Progenitor cell of endocrine pancreas (in vitro differentiated cells): Measurements from ENCODE around the gene C17orf67. TPM values are rescaled to one million over a fixed set of nuclear protein-coding genes. Genes with fewer than 3 reads are reported as not detected.

Experiments
- DNase-seq: peaks from one replicate; pipeline ENCODE4 v3.0.0; 2021; ENCODE audit warnings: low spot score; ENCODE audit not compliant: unreplicated experiment
- H3K27ac Mint-ChIP-seq: 2 replicates; pipeline ENCODE4 v1.8.0; 2021; ENCODE audit warnings: mild to moderate bottlenecking, moderate library complexity, mixed read lengths
- H3K27me3 Mint-ChIP-seq: 2 replicates; pipeline ENCODE4 v1.8.0; 2021; ENCODE audit warnings: mixed read lengths
- H3K36me3 Mint-ChIP-seq: 2 replicates; pipeline ENCODE4 v1.8.0; 2022; ENCODE audit warnings: mixed read lengths; ENCODE audit not compliant: insufficient read depth
- H3K4me1 Mint-ChIP-seq: 2 replicates; pipeline ENCODE4 v1.8.0; 2021; ENCODE audit warnings: low read depth, mixed read lengths
- H3K4me3 Mint-ChIP-seq: 2 replicates; pipeline ENCODE4 v1.8.0; 2021; ENCODE audit warnings: low read depth, mild to moderate bottlenecking, moderate library complexity, mixed read lengths
- H3K9me3 Mint-ChIP-seq: 2 replicates; pipeline ENCODE4 v1.8.0; 2021; ENCODE audit warnings: low read depth, mixed read lengths
- total RNA-seq: library from RNA; stranded (reverse); gene quantifications from 2 replicates; pipeline ENCODE4 v1.2.1, GENCODE V29; 2021
- TF ChIP-seq, protein P1 (sequence below): fragments of 200-600 bp; sonication (generic); IDR thresholded peaks from one replicate; pipeline ENCODE4 v1.5.0; 2021; ENCODE audit warnings: antibody characterized with exemption, mild to moderate bottlenecking; ENCODE audit not compliant: unreplicated experiment

The C17orf67 gene
- total RNA-seq, 1 donor from 2014 or later: 0.65 TPM

DNA sequence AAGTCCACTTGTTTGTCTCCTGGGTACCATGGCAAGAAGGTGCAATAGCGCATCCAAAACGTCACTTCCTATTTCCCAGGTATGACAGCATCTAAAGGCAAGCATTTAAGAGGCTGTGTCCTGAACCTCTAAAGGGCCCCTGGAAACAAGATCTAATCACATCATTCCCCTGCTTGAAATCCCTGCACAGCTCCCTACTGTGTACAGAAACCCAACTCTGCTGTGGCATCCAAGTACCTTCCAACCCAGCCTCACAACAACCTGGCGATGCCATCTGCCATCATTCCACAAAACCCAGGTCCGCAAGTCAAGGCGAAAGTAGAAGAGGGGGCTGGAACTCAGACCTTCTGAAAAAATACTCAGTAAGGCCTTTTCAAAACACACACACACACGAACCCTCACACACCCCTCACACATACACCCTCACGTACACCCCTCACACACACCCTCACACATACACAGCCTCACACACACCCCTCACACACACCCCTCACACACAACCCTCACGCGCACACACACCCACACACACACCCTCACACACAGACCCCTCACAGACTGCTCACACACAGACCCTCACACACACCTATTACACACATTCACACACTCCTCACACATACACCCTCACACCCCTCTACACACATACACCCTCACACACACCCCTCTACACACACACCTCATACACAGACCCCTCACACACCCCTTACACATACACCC is 24.5 kb downstream of the C17orf67 start:
- no peak for DNase-seq
- Mint-ChIP-seq H3K36me3 (no peaks in the 10 kb centered on the region), H3K9me3 (no peaks in the 10 kb centered on the region), H3K4me1 (peaks cover 6% of the 10 kb centered on the region), H3K4me3 (no peak overlapping the region), H3K27ac (no peak overlapping the region), H3K27me3 (peaks cover 18% of the 10 kb centered on the region)
- TF ChIP-seq, protein P1, sequence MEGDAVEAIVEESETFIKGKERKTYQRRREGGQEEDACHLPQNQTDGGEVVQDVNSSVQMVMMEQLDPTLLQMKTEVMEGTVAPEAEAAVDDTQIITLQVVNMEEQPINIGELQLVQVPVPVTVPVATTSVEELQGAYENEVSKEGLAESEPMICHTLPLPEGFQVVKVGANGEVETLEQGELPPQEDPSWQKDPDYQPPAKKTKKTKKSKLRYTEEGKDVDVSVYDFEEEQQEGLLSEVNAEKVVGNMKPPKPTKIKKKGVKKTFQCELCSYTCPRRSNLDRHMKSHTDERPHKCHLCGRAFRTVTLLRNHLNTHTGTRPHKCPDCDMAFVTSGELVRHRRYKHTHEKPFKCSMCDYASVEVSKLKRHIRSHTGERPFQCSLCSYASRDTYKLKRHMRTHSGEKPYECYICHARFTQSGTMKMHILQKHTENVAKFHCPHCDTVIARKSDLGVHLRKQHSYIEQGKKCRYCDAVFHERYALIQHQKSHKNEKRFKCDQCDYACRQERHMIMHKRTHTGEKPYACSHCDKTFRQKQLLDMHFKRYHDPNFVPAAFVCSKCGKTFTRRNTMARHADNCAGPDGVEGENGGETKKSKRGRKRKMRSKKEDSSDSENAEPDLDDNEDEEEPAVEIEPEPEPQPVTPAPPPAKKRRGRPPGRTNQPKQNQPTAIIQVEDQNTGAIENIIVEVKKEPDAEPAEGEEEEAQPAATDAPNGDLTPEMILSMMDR: no peak

DNA sequence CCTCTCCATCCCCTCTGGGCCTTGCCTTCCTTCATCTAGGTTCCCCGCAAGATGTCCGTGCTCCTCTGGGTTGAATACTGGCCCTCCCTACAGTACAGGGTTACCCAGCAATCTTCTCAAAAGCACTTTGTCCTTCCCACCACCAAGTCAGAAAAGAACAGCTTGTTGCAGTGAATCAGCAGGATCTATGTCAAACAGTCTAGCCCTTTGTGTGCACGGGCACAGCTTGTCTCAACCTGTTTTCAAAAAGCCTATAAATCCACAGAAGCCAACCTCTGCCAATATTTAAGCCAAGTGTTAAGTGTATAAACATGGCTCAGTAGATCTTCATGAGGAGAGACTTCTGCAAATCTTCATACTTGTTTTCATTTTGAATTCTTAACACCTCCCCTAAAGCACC is 25.2 kb downstream of the C17orf67 start:
- Mint-ChIP-seq H3K9me3 (no peaks in the 10 kb centered on the region), H3K4me1 (peaks cover 6% of the 10 kb centered on the region), H3K36me3 (no peaks in the 10 kb centered on the region), H3K27ac (no peak overlapping the region), H3K27me3 (peaks cover 14% of the 10 kb centered on the region), H3K4me3 (no peak overlapping the region)
- no peak for DNase-seq
- TF ChIP-seq, protein P1: no peak

DNA sequence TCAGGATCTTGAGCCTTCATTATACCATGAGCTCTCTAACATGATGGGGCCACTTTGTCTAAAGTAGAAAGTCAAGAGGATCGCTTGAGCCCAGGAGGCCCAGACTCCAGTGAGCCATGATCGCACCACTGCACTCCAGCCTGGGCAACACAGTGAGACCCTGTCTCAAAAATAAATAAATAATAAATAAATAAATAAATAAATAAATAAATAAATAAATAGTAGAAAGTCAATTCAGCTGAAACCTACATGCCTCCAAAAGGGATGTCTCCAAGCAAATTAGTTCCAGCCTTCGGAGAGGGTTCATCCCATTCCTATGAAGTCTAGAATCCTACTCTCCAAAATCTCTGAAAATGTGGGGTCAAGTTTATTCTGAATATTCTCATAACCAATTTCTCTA is 26.0 kb downstream of the C17orf67 start:
- Mint-ChIP-seq H3K27ac (no peak overlapping the region), H3K27me3 (peaks cover 10% of the 10 kb centered on the region), H3K4me3 (no peak overlapping the region), H3K36me3 (no peaks in the 10 kb centered on the region), H3K9me3 (no peaks in the 10 kb centered on the region), H3K4me1 (peaks cover 6% of the 10 kb centered on the region)
- no peak for DNase-seq
- TF ChIP-seq, protein P1: no peak

DNA sequence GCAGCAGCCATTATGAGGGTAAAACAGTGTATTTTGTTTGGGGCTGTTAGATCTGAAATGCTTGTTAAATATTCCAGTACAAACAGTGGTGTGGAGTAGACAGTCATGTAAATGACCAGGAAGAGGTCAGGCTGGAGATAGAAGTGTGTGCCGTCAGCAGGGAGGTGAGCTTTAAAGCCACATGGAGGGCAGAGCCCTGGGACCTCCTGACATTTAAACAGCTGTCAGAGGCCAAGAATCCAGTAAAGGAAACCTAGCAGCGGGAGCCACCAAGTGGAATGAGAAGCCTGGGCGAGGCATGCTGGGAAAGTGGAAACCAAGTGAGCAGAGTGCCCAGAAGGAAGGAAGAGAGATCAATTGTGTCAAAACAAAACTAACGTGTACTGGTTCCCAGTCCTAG is 26.8 kb downstream of the C17orf67 start:
- Mint-ChIP-seq H3K36me3 (no peaks in the 10 kb centered on the region), H3K9me3 (no peaks in the 10 kb centered on the region)
- TF ChIP-seq, protein P1: no peak

DNA sequence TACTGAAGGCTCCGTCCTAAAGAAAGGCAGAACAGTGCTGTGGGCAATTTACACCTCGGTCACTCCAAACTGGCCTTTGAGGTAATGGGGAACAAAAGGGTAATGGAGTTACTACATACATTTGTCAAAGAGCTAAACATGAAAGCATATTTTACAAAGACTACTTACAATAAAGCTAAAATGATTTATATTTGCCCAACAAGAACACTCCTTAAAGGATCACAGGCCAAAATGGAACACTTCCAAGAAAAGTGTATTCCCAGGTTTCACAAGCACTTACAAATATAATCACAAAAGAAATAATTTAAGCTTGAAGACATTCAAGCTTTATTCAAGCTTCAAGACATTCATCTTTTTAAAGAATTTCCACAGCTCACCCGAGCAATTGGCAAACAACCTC is 29.3 kb downstream of the C17orf67 start:
- Mint-ChIP-seq H3K36me3 (no peaks in the 10 kb centered on the region), H3K4me3 (no peak overlapping the region), H3K27ac (no peak overlapping the region), H3K4me1 (peaks cover 6% of the 10 kb centered on the region), H3K9me3 (no peaks in the 10 kb centered on the region), H3K27me3 (peaks cover 10% of the 10 kb centered on the region)
- TF ChIP-seq, protein P1: no peak
- DNase-seq: no peak

More for the DNA sequence above, 26.8 kb downstream of the C17orf67 start:
- Mint-ChIP-seq H3K4me3 (no peak overlapping the region), H3K4me1 (peaks cover 6% of the 10 kb centered on the region), H3K27ac (no peak overlapping the region), H3K27me3 (peaks cover 6% of the 10 kb centered on the region)
- no peak for DNase-seq
